Suprapubic skin (tissue), 3 donors: Measurements from ENCODE around the gene ARHGAP30.

ENCODE experiments used
- CTCF ChIP-seq, 2 donors: fragments of 200-600 bp in 1 of 2; fragments of 450-650 bp in 1 of 2; sonication (generic) in 1 of 2; IDR thresholded peaks; one replicate each; pipeline ENCODE4 v1.5.1; 2016 to 2019; ENCODE audit warnings: antibody characterized with exemption in 2 of 2, mild to moderate bottlenecking in 1 of 2, moderate library complexity in 1 of 2
- POLR2A ChIP-seq, 2 donors: fragments of 450-650 bp; IDR thresholded peaks; one replicate each; pipeline ENCODE4 v1.6.1; 2017; ENCODE audit warnings: antibody characterized with exemption in 2 of 2, mild to moderate bottlenecking in 2 of 2, moderate library complexity in 2 of 2

- TF ChIP-seq CTCF (IDR thresholded peaks at IDR 0.05) (peak in 1 of 2 donors; percentile 61), POLR2A (IDR thresholded peaks at IDR 0.05) (no peak)
Measured at GRCh38 chr1:160997323-160998038, 72.2 kb downstream of the ARHGAP30 start.
